Neural progenitor cell (in vitro differentiated cells): Measurements from ENCODE around the gene APOBEC3H. TPM values are rescaled to one million over a fixed set of nuclear protein-coding genes. Genes with fewer than 3 reads are reported as not detected.
"Not testable (repeated sequence)": the region's sequence is repeated elsewhere in the genome, so short reads cannot be mapped to it uniquely, and the experiment has no call there.

Source experiments
- DNase-seq: peaks from one replicate; pipeline ENCODE4 v3.0.0-alpha.2; 2016; ENCODE audit warnings: low spot score
- H2AFZ ChIP-seq: fragments of 200-600 bp; sonication (generic); replicated peaks from 2 replicates; pipeline ENCODE4 v1.6.1; 2016; ENCODE audit warnings: antibody characterized with exemption
- H3F3A ChIP-seq: fragments of 200-600 bp; sonication (generic); 2 replicates; pipeline ENCODE4 v1.6.1; 2016; ENCODE audit warnings: antibody characterized with exemption, low read depth
- H3K27ac ChIP-seq: fragments of 200-600 bp; sonication (generic); 2 replicates; pipeline ENCODE4 v1.5.1; 2016; ENCODE audit warnings: mild to moderate bottlenecking
- H3K27me3 ChIP-seq: fragments of 200-600 bp; sonication (generic); 2 replicates; pipeline ENCODE4 v1.6.1; 2016; ENCODE audit warnings: mild to moderate bottlenecking, moderate library complexity
- H3K36me3 ChIP-seq: fragments of 200-600 bp; sonication (generic); 2 replicates; pipeline ENCODE4 v1.5.1; 2016
- H3K4me1 ChIP-seq: fragments of 200-600 bp; sonication (generic); 2 replicates; pipeline ENCODE4 v1.6.1; 2016; ENCODE audit warnings: mixed run types
- H3K4me2 ChIP-seq: fragments of 200-600 bp; sonication (generic); 2 replicates; pipeline ENCODE4 v1.6.1; 2016
- H3K4me3 ChIP-seq: fragments of 200-600 bp; sonication (generic); 2 replicates; pipeline ENCODE4 v1.5.1; 2016
- H3K79me2 ChIP-seq: fragments of 200-600 bp; sonication (generic); 2 replicates; pipeline ENCODE4 v1.6.1; 2016; ENCODE audit warnings: low read depth
- H3K9ac ChIP-seq: fragments of 200-600 bp; sonication (generic); 2 replicates; pipeline ENCODE4 v1.6.1; 2016
- H3K9me3 ChIP-seq: fragments of 200-600 bp; sonication (generic); 2 replicates; pipeline ENCODE4 v1.5.1; 2016; ENCODE audit warnings: low read depth
- H4K20me1 ChIP-seq: fragments of 200-600 bp; sonication (generic); 2 replicates; pipeline ENCODE4 v1.6.1; 2016; ENCODE audit warnings: low read depth
- H3K27ac Mint-ChIP-seq: 3 replicates; pipeline ENCODE4 v1.8.0; 2021; ENCODE audit warnings: mixed read lengths
- H3K27me3 Mint-ChIP-seq: 2 replicates; pipeline ENCODE4 v1.8.0; 2022; ENCODE audit warnings: low read depth, mild to moderate bottlenecking, inconsistent platforms, moderate library complexity, mixed read lengths; ENCODE audit not compliant: insufficient read depth
- H3K36me3 Mint-ChIP-seq: 3 replicates; pipeline ENCODE4 v1.8.0; 2021; ENCODE audit warnings: mixed read lengths
- H3K4me1 Mint-ChIP-seq: 3 replicates; pipeline ENCODE4 v1.8.0; 2021; ENCODE audit warnings: mixed read lengths
- H3K4me3 Mint-ChIP-seq: 3 replicates; pipeline ENCODE4 v1.8.0; 2021; ENCODE audit warnings: mild to moderate bottlenecking, moderate library complexity, mixed read lengths
- H3K9me3 Mint-ChIP-seq: 3 replicates; pipeline ENCODE4 v1.8.0; 2020; ENCODE audit warnings: mixed read lengths
- CTCF ChIP-seq: fragments of 200-600 bp; sonication (generic); IDR thresholded peaks from 2 replicates; pipeline ENCODE4 v1.5.1; 2017; ENCODE audit warnings: antibody characterized with exemption, mild to moderate bottlenecking
- EZH2 ChIP-seq: fragments of 200-600 bp; sonication (generic); IDR thresholded peaks from 2 replicates; pipeline ENCODE4 v1.6.1; 2017; ENCODE audit warnings: antibody characterized with exemption, mild to moderate bottlenecking, moderate library complexity
- EZH2phosphoT487 ChIP-seq: fragments of 200-600 bp; sonication (generic); IDR thresholded peaks from 2 replicates; pipeline ENCODE4 v1.6.1; 2017; ENCODE audit warnings: antibody characterized with exemption
- total RNA-seq: library from RNA; depleted of rRNA; stranded (reverse); fragments of >200 nt; gene quantifications from 2 replicates; pipeline ENCODE4 v1.2.3, GENCODE V29; 2015; ENCODE audit warnings: low replicate concordance

APOBEC3H gene
- total RNA-seq, 1 donor from 2014 or later = 1.4 TPM

- Mint-ChIP-seq H3K36me3 (no peaks in the 10 kb centered on the region), H3K9me3 (no peaks in the 10 kb centered on the region), H3K4me3 (no peak overlapping the region), H3K4me1 (peaks cover 19% of the 10 kb centered on the region), H3K27ac (no peak overlapping the region), H3K27me3 (peaks cover 11% of the 10 kb centered on the region)
- H2AFZ ChIP-seq = no peak overlapping the region
- no peaks in the 10 kb centered on the region for H4K20me1 ChIP-seq
- no peaks in the 10 kb centered on the region for H3F3A ChIP-seq
- DNase-seq = no peak
- H3K79me2 ChIP-seq = no peaks in the 10 kb centered on the region
- no peak overlapping the region for H3K9ac ChIP-seq
- TF ChIP-seq CTCF (no peak), EZH2phosphoT487 (no peak), EZH2 (no peak)
- no peaks in the 10 kb centered on the region for H3K36me3 ChIP-seq
- H3K4me3 ChIP-seq = no peak overlapping the region
- no peak overlapping the region for H3K4me2 ChIP-seq
- H3K27ac ChIP-seq = no peak overlapping the region
- no peaks in the 10 kb centered on the region for H3K9me3 ChIP-seq
- peaks cover 3% of the 10 kb centered on the region for H3K4me1 ChIP-seq
- no peaks in the 10 kb centered on the region for H3K27me3 ChIP-seq
These were observed 23.1 kb upstream of the APOBEC3H start for GRCh38 chr22:39073981-39074380.

- not testable (repeated sequence) for H3K4me1 ChIP-seq, H4K20me1 ChIP-seq, H3K9me3 ChIP-seq, H3K36me3 ChIP-seq, H3K9ac ChIP-seq, H3K36me3 Mint-ChIP-seq, DNase-seq, H3K9me3 Mint-ChIP-seq, H3K4me2 ChIP-seq, H3K79me2 ChIP-seq, H2AFZ ChIP-seq, H3K27ac ChIP-seq, H3K27me3 Mint-ChIP-seq, H3F3A ChIP-seq, H3K27me3 ChIP-seq, H3K4me3 ChIP-seq
- H3K4me3 Mint-ChIP-seq = peak overlapping the region; percentile 52
- H3K4me1 Mint-ChIP-seq = peaks cover 24% of the 10 kb centered on the region
- peak overlapping the region; percentile 78 for H3K27ac Mint-ChIP-seq
These were observed 20.7 kb upstream of the APOBEC3H start for GRCh38 chr22:39076155-39077025.

DNA sequence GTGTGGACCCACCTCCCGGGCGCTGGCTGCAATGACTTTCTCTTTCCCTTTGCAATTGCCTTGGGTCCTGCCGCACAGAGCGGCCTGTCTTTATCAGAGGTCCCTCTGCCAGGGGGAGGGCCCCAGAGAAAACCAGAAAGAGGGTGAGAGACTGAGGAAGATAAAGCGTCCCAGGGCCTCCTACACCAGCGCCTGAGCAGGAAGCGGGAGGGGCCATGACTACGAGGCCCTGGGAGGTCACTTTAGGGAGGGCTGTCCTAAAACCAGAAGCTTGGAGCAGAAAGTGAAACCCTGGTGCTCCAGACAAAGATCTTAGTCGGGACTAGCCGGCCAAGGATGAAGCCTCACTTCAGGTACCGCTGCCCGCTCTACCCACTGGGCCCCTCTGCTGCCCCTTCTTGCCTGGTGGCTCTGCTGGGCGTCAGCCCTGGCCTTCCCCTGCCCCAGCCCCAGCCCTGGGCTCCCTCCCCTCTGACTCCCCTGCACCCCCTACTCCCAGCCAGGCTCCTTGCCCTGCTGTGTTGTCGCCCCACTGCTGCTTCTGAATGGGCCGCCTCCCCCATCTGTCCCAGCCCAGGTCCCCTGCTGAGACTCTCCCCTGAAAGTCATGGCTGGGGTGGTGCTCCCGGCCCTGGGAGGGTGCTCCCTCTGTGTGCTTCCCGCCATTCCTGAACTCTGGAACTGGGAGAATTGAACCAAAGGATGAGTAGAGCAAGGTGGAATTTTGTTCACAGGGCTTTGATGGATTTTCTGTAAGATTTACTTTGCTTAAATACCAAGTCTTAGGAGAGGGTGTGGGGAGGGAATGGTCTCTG lies 19.8 kb upstream of the APOBEC3H start, which contains the start of gene APOBEC3G:
Gene APOBEC3G (plus strand): TSS at position 250 of the 815 bp plus-strand sequence. CDS start 87 bp downstream, at position 337.
- H3K9ac ChIP-seq, H3K9me3 ChIP-seq, DNase-seq, H3K4me3 ChIP-seq, H3K27me3 ChIP-seq, H3K79me2 ChIP-seq, H3K9me3 Mint-ChIP-seq, H3K36me3 ChIP-seq, H3K27ac ChIP-seq, H3K4me1 ChIP-seq, H3F3A ChIP-seq, H3K36me3 Mint-ChIP-seq, H3K27me3 Mint-ChIP-seq, H4K20me1 ChIP-seq: not testable (repeated sequence)
- Mint-ChIP-seq H3K4me1 (peaks cover 28% of the 10 kb centered on the region), H3K4me3 (peak within 1 kb of the TSS; percentile 52), H3K27ac (peak within 1 kb of the TSS; percentile 78)
- Histone ChIP-seq H3K4me2 (peak within 1 kb of the TSS; percentile 64), H2AFZ (peak within 1 kb of the TSS; percentile 82)

- not testable (repeated sequence) for H3F3A ChIP-seq, H3K36me3 ChIP-seq, DNase-seq, H3K36me3 Mint-ChIP-seq, H3K27me3 Mint-ChIP-seq, H3K4me2 ChIP-seq, H3K79me2 ChIP-seq, H2AFZ ChIP-seq, H3K27ac Mint-ChIP-seq, H3K27ac ChIP-seq, H3K9me3 Mint-ChIP-seq, H3K27me3 ChIP-seq, H3K9me3 ChIP-seq, H3K9ac ChIP-seq, H3K4me3 ChIP-seq, H3K4me3 Mint-ChIP-seq, H3K4me1 ChIP-seq, H4K20me1 ChIP-seq
- peaks cover 28% of the 10 kb centered on the region for H3K4me1 Mint-ChIP-seq
These were observed 19.1 kb upstream of the APOBEC3H start for GRCh38 chr22:39077912-39078311.
